ENCODE measurements around the gene UCN. TPM values are rescaled to one million over a fixed set of nuclear protein-coding genes. Genes with fewer than 3 reads are reported as not detected.

Gene UCN
- total RNA-seq, 1 donor from 2014 or later = 4.1 TPM

GRCh38 chr2:27263287-27264252 lies 44.7 kb downstream of the UCN start:
- Mint-ChIP-seq H3K36me3 (ENCODE audit: unreplicated experiment) (no peaks in the 10 kb centered on the region), H3K27ac (ENCODE audit: unreplicated experiment) (no peak overlapping the region), H3K27me3 (ENCODE audit: unreplicated experiment) (peaks cover 47% of the 10 kb centered on the region), H3K4me1 (ENCODE audit: unreplicated experiment) (peaks cover 25% of the 10 kb centered on the region), H3K4me3 (ENCODE audit: unreplicated experiment) (peak overlapping the region; percentile 75), H3K9me3 (ENCODE audit: unreplicated experiment) (no peaks in the 10 kb centered on the region)
- TF ChIP-seq CTCF (IDR thresholded peaks at IDR 0.05) = no peak
- DNase-seq (ENCODE audit: extremely low spot score, unreplicated experiment) = no peak

- Mint-ChIP-seq H3K27me3 (ENCODE audit: unreplicated experiment) (peaks cover 53% of the 10 kb centered on the region), H3K36me3 (ENCODE audit: unreplicated experiment) (no peaks in the 10 kb centered on the region), H3K4me1 (ENCODE audit: unreplicated experiment) (peaks cover 25% of the 10 kb centered on the region), H3K9me3 (ENCODE audit: unreplicated experiment) (no peaks in the 10 kb centered on the region), H3K27ac (ENCODE audit: unreplicated experiment) (no peak within 1 kb of the TSS), H3K4me3 (ENCODE audit: unreplicated experiment) (peak within 1 kb of the TSS; percentile 75)
- TF ChIP-seq CTCF (IDR thresholded peaks at IDR 0.05) = peak; percentile 7
- no peak for DNase-seq (ENCODE audit: extremely low spot score, unreplicated experiment)
These were observed 45.6 kb downstream of the UCN start, which contains the start of gene SLC30A3 for GRCh38 chr2:27262379-27263286. TSS of gene SLC30A3 (minus strand) at chr2:27263047. CDS start at chr2:27262906, 141 bp downstream.

- Mint-ChIP-seq H3K4me1 (ENCODE audit: unreplicated experiment) (peaks cover 25% of the 10 kb centered on the region), H3K9me3 (ENCODE audit: unreplicated experiment) (no peaks in the 10 kb centered on the region), H3K27me3 (ENCODE audit: unreplicated experiment) (peaks cover 56% of the 10 kb centered on the region), H3K27ac (ENCODE audit: unreplicated experiment) (no peak overlapping the region), H3K36me3 (ENCODE audit: unreplicated experiment) (no peaks in the 10 kb centered on the region), H3K4me3 (ENCODE audit: unreplicated experiment) (peak overlapping the region; percentile 18)
- no peak for TF ChIP-seq CTCF (IDR thresholded peaks at IDR 0.05)
- DNase-seq (ENCODE audit: extremely low spot score, unreplicated experiment) = no peak
These were observed 46.3 kb downstream of the UCN start for GRCh38 chr2:27261926-27262298.

- H3K27me3 Mint-ChIP-seq (ENCODE audit: unreplicated experiment) = peaks cover 60% of the 10 kb centered on the region
- no peaks in the 10 kb centered on the region for H3K9me3 Mint-ChIP-seq (ENCODE audit: unreplicated experiment)
- H3K4me1 Mint-ChIP-seq (ENCODE audit: unreplicated experiment) = peaks cover 25% of the 10 kb centered on the region
These were observed 46.9 kb downstream of the UCN start for GRCh38 chr2:27261241-27261925.

More at GRCh38 chr2:27261241-27261925, 46.9 kb downstream of the UCN start:
- TF ChIP-seq CTCF (IDR thresholded peaks at IDR 0.05) = no peak
- Mint-ChIP-seq H3K36me3 (ENCODE audit: unreplicated experiment) (no peaks in the 10 kb centered on the region), H3K4me3 (ENCODE audit: unreplicated experiment) (peak overlapping the region; percentile 18), H3K27ac (ENCODE audit: unreplicated experiment) (no peak overlapping the region)
- DNase-seq (ENCODE audit: extremely low spot score, unreplicated experiment) = no peak

All from osteocyte (in vitro differentiated cells).